ENCODE data around the gene NHLRC2.

NHLRC2 gene

DNA sequence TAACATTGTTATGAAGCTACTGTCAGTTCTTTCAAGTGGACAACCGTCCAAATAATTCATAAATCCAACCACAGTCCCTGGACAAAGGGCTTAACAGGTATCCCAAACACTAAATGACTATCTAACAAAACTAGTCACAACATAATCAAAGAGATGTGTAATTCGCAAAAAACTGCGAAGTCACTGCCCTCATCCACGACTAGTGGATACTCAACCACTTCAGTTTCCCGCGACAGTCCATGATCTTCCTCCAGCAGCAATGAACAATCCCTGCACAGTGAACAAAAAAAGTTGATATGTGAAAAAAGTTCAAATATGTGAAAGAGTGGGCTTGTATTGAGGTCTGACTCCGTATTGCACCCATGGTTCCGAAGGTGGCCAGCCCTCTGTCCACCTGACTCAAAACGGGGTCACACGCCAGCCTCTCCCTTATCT is 866 bp upstream of the NHLRC2 start:
- H3K14ac ChIP-seq (ENCODE audit: low read length): peak overlapping the region; percentile 76
- peaks cover 10% of the 10 kb centered on the region for H3K79me2 ChIP-seq (ENCODE audit: control insufficient read depth, insufficient read depth, low read length, poor library complexity)

DNA sequence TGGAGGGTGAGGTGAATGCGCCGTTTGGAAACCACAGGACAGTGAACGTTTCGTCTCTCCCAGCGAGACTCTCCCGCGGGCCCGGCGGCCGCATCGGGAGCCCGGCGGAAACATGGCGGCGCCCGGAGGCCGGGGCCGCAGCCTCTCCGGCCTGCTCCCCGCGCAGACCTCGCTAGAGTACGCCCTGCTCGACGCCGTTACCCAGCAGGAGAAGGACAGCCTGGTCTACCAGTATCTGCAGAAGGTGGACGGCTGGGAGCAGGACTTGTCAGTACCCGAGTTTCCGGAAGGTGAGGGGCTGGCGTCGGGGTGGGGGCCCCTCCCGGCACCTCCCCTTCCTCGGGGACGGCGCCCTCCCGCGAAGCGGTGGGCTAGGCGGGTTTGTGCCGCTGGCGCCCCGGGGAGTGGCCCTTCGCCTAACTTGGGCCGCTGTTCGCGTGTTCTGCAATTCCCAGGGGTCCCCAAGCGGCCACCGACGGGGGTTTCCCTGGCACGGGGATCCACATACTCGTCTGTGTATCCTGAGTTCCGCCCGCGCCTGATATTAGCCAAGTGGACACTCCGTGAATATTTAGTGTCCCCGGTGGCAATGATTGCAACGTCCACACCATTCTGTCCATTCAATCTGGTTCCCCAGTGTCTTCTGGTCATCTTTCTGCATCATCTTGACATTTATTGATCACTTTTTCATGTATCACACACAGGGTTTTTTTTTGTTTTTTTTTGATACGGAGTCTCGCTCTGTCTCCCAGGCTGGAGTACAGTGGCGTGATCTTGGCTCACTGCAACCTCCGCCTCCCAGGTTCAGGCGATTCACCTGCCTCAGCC is 514 bp downstream of the NHLRC2 start:
- no peaks in the 10 kb centered on the region for H3K27me3 ChIP-seq (ENCODE audit: insufficient read depth, low read length)
- peak overlapping the region; percentile 81 for H3K18ac ChIP-seq (ENCODE audit: low read length)
- no peaks in the 10 kb centered on the region for H3K9me3 ChIP-seq (ENCODE audit: insufficient read depth, low read depth, low read length)
- peak overlapping the region; percentile 82 for H3K4me2 ChIP-seq (ENCODE audit: low read length)
- peak overlapping the region; percentile 96 for H3K4me3 ChIP-seq (ENCODE audit: low read depth, low read length)
- no peak overlapping the region for H2BK12ac ChIP-seq (ENCODE audit: low read length)
- H2AFZ ChIP-seq (ENCODE audit: insufficient read depth, low read length, poor library complexity): peak overlapping the region; percentile 77
- peak overlapping the region; percentile 76 for H3K27ac ChIP-seq (ENCODE audit: low read depth, low read length)
- H3K79me2 ChIP-seq (ENCODE audit: control insufficient read depth, insufficient read depth, low read length, poor library complexity): peaks cover 10% of the 10 kb centered on the region
- no peak overlapping the region for H3K23ac ChIP-seq (ENCODE audit: low read length)
- H4K8ac ChIP-seq (ENCODE audit: low read depth, low read length): peak overlapping the region; percentile 97
- no peaks in the 10 kb centered on the region for H3K36me3 ChIP-seq (ENCODE audit: control insufficient read depth in 1 of 2, insufficient read depth in 2 of 2, low read length in 2 of 2)
- H3K4me1 ChIP-seq (ENCODE audit: control insufficient read depth in 1 of 2, insufficient read depth in 2 of 2, low read length in 2 of 2): peaks cover 0 to 9% of the 10 kb centered on the region in 2 experiments
- peak overlapping the region; percentile 98 for H3K9ac ChIP-seq (ENCODE audit: low read length)
- H3K4ac ChIP-seq (ENCODE audit: low read depth, low read length): peak overlapping the region; percentile 66
- H3K14ac ChIP-seq (ENCODE audit: low read length): peak overlapping the region; percentile 87
- H2BK5ac ChIP-seq (ENCODE audit: low read depth, low read length, poor library complexity): peak overlapping the region; percentile 77
- H4K91ac ChIP-seq (ENCODE audit: low read depth, low read length): peak overlapping the region; percentile 93
- peaks cover 10% of the 10 kb centered on the region for H3K79me1 ChIP-seq (ENCODE audit: low read length)
- H2BK120ac ChIP-seq (ENCODE audit: insufficient read depth, low read length, poor library complexity): peak overlapping the region; percentile 81
- whole genome bisulfite sequencing (ENCODE audit: extremely low coverage, insufficient coverage, insufficient read length): no CpG with 5 or more reads among the region's 62 CpGs
- DNase-seq: peak; percentile 37 to 61
- no peak overlapping the region for H2AK5ac ChIP-seq (ENCODE audit: low read length)
- H4K12ac ChIP-seq (ENCODE audit: low read depth, low read length): peak overlapping the region; percentile 95

More for the DNA sequence above, 866 bp upstream of the NHLRC2 start:
- Histone ChIP-seq H3K4me1 (ENCODE audit: control insufficient read depth in 1 of 2, insufficient read depth in 2 of 2, low read length in 2 of 2) (peaks cover 0 to 9% of the 10 kb centered on the region in 2 experiments), H2BK5ac (ENCODE audit: low read depth, low read length, poor library complexity) (peak overlapping the region; percentile 51), H3K36me3 (ENCODE audit: control insufficient read depth in 1 of 2, insufficient read depth in 2 of 2, low read length in 2 of 2) (no peaks in the 10 kb centered on the region), H2AFZ (ENCODE audit: insufficient read depth, low read length, poor library complexity) (peak overlapping the region; percentile 95), H4K12ac (ENCODE audit: low read depth, low read length) (peak overlapping the region; percentile 93), H3K4me3 (ENCODE audit: low read depth, low read length) (peak overlapping the region; percentile 76), H3K9me3 (ENCODE audit: insufficient read depth, low read depth, low read length) (no peaks in the 10 kb centered on the region), H3K4me2 (ENCODE audit: low read length) (peak overlapping the region; percentile 82), H3K18ac (ENCODE audit: low read length) (peak overlapping the region; percentile 79), H4K91ac (ENCODE audit: low read depth, low read length) (peak overlapping the region; percentile 93), H3K23ac (ENCODE audit: low read length) (no peak overlapping the region), H3K4ac (ENCODE audit: low read depth, low read length) (peak overlapping the region; percentile 42), H4K8ac (ENCODE audit: low read depth, low read length) (peak overlapping the region; percentile 97), H2AK5ac (ENCODE audit: low read length) (no peak overlapping the region), H2BK120ac (ENCODE audit: insufficient read depth, low read length, poor library complexity) (peak overlapping the region; percentile 64), H3K27ac (ENCODE audit: low read depth, low read length) (no peak overlapping the region), H3K9ac (ENCODE audit: low read length) (peak overlapping the region; percentile 84), H2BK12ac (ENCODE audit: low read length) (no peak overlapping the region), H3K79me1 (ENCODE audit: low read length) (peaks cover 10% of the 10 kb centered on the region), H3K27me3 (ENCODE audit: insufficient read depth, low read length) (no peaks in the 10 kb centered on the region)
- DNase-seq: peak; percentile 1 to 17
- no CpG with 5 or more reads among the region's 10 CpGs for WGBS (ENCODE audit: extremely low coverage, insufficient coverage, insufficient read length)

DNA sequence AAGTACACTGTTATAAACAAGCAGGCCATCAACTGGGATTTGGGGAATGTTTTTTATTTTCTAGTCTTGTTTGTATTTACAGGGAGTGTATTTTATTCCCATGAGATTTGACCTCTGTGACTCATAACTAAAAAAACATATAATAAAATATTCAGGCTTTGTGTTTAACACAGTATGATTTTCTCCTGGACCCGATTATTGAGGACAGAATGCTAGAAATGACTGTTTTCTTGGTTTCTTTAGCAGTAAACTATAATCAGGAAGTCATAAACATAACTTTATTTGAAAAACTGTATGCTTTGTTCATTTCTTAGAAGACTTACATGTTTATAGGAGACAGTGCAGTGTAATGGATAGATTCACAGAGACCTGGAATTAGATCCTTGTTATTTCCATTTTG is 2.1 kb downstream of the NHLRC2 start:
- no peak for DNase-seq
- no peak overlapping the region for H3K27ac ChIP-seq (ENCODE audit: low read depth, low read length)
- no CpG with 5 or more reads among the region's 1 CpG for WGBS (ENCODE audit: extremely low coverage, insufficient coverage, insufficient read length)
- H3K9me3 ChIP-seq (ENCODE audit: insufficient read depth, low read depth, low read length): no peaks in the 10 kb centered on the region
- H3K79me1 ChIP-seq (ENCODE audit: low read length): peaks cover 10% of the 10 kb centered on the region
- H3K79me2 ChIP-seq (ENCODE audit: control insufficient read depth, insufficient read depth, low read length, poor library complexity): peaks cover 10% of the 10 kb centered on the region
- H4K12ac ChIP-seq (ENCODE audit: low read depth, low read length): no peak overlapping the region
- H3K9ac ChIP-seq (ENCODE audit: low read length): no peak overlapping the region
- no peak overlapping the region for H3K14ac ChIP-seq (ENCODE audit: low read length)
- no peaks in the 10 kb centered on the region for H3K27me3 ChIP-seq (ENCODE audit: insufficient read depth, low read length)
- H3K4me2 ChIP-seq (ENCODE audit: low read length): no peak overlapping the region
- H2AK5ac ChIP-seq (ENCODE audit: low read length): no peak overlapping the region
- H3K18ac ChIP-seq (ENCODE audit: low read length): no peak overlapping the region
- H2AFZ ChIP-seq (ENCODE audit: insufficient read depth, low read length, poor library complexity): no peak overlapping the region
- no peak overlapping the region for H4K91ac ChIP-seq (ENCODE audit: low read depth, low read length)
- H2BK12ac ChIP-seq (ENCODE audit: low read length): no peak overlapping the region
- no peak overlapping the region for H4K8ac ChIP-seq (ENCODE audit: low read depth, low read length)
- no peak overlapping the region for H3K23ac ChIP-seq (ENCODE audit: low read length)
- H3K4ac ChIP-seq (ENCODE audit: low read depth, low read length): no peak overlapping the region
- H2BK5ac ChIP-seq (ENCODE audit: low read depth, low read length, poor library complexity): no peak overlapping the region
- H3K4me3 ChIP-seq (ENCODE audit: low read depth, low read length): no peak overlapping the region
- H2BK120ac ChIP-seq (ENCODE audit: insufficient read depth, low read length, poor library complexity): no peak overlapping the region
- H3K36me3 ChIP-seq (ENCODE audit: control insufficient read depth in 1 of 2, insufficient read depth in 2 of 2, low read length in 2 of 2): no peaks in the 10 kb centered on the region
- H3K4me1 ChIP-seq (ENCODE audit: control insufficient read depth in 1 of 2, insufficient read depth in 2 of 2, low read length in 2 of 2): peaks cover 0 to 9% of the 10 kb centered on the region in 2 experiments

DNA sequence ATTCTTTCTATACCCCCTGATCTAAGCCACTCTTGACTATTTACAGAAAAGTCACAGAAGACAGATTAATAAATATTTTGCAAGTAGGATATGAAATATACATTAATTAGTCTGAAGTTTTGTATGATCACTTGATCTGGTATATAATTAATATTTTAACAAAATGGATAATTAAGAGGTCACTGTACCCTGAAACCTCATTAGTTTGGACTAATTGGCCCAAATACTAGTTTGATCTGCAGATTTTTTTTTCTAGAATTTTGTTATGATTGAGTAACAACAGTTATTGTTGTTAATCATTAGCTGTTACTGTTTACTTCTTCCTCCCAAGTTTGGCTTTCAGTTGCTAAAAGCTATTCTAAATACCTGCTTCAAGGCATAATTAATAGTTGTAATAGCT is 2.7 kb downstream of the NHLRC2 start:
- peaks cover 10% of the 10 kb centered on the region for H3K79me1 ChIP-seq (ENCODE audit: low read length)
- no peaks in the 10 kb centered on the region for H3K27me3 ChIP-seq (ENCODE audit: insufficient read depth, low read length)
- H3K4me3 ChIP-seq (ENCODE audit: low read depth, low read length): no peak overlapping the region
- no peak overlapping the region for H2AK5ac ChIP-seq (ENCODE audit: low read length)
- peaks cover 10% of the 10 kb centered on the region for H3K79me2 ChIP-seq (ENCODE audit: control insufficient read depth, insufficient read depth, low read length, poor library complexity)
- H3K23ac ChIP-seq (ENCODE audit: low read length): no peak overlapping the region
- peaks cover 0 to 9% of the 10 kb centered on the region in 2 experiments for H3K4me1 ChIP-seq (ENCODE audit: control insufficient read depth in 1 of 2, insufficient read depth in 2 of 2, low read length in 2 of 2)
- no peak overlapping the region for H4K8ac ChIP-seq (ENCODE audit: low read depth, low read length)
- no peak overlapping the region for H4K12ac ChIP-seq (ENCODE audit: low read depth, low read length)
- H2BK120ac ChIP-seq (ENCODE audit: insufficient read depth, low read length, poor library complexity): no peak overlapping the region
- H3K9me3 ChIP-seq (ENCODE audit: insufficient read depth, low read depth, low read length): no peaks in the 10 kb centered on the region
- no peaks in the 10 kb centered on the region for H3K36me3 ChIP-seq (ENCODE audit: control insufficient read depth in 1 of 2, insufficient read depth in 2 of 2, low read length in 2 of 2)
- DNase-seq: no peak
- H3K9ac ChIP-seq (ENCODE audit: low read length): no peak overlapping the region
- no peak overlapping the region for H3K14ac ChIP-seq (ENCODE audit: low read length)
- no peak overlapping the region for H3K4ac ChIP-seq (ENCODE audit: low read depth, low read length)
- no peak overlapping the region for H2BK5ac ChIP-seq (ENCODE audit: low read depth, low read length, poor library complexity)
- H3K4me2 ChIP-seq (ENCODE audit: low read length): no peak overlapping the region
- no peak overlapping the region for H3K18ac ChIP-seq (ENCODE audit: low read length)
- H4K91ac ChIP-seq (ENCODE audit: low read depth, low read length): no peak overlapping the region
- H3K27ac ChIP-seq (ENCODE audit: low read depth, low read length): no peak overlapping the region
- no peak overlapping the region for H2AFZ ChIP-seq (ENCODE audit: insufficient read depth, low read length, poor library complexity)
- no peak overlapping the region for H2BK12ac ChIP-seq (ENCODE audit: low read length)

Data from trophoblast cell (in vitro differentiated cells and primary cell).